Measurements from ENCODE around the gene COL18A1.

The COL18A1 gene

GRCh38 chr21:45473496-45474322, 68.7 kb downstream of the COL18A1 start:
- Histone ChIP-seq H3K4me3 (ENCODE audit: low read depth in 1 of 2, low read length in 2 of 2) (no peak overlapping the region), H2AFZ (ENCODE audit: low read depth, low read length) (no peak overlapping the region), H3K4me2 (ENCODE audit: insufficient read depth, low read length) (no peak overlapping the region), H4K20me1 (ENCODE audit: insufficient read depth, low read length) (no peaks in the 10 kb centered on the region), H3K9me3 (ENCODE audit: insufficient read depth, low read length, severe bottlenecking) (no peaks in the 10 kb centered on the region), H3K4me1 (ENCODE audit: insufficient read depth, low read length) (peaks cover 14% of the 10 kb centered on the region), H3K79me2 (ENCODE audit: insufficient read depth, low read length) (no peaks in the 10 kb centered on the region), H3K9ac (ENCODE audit: low read depth, low read length) (no peak overlapping the region), H3K36me3 (ENCODE audit: insufficient read depth, low read length) (no peaks in the 10 kb centered on the region), H3K27ac (ENCODE audit: low read length) (no peak overlapping the region), H3K27me3 (ENCODE audit: insufficient read depth, low read length, poor library complexity) (no peaks in the 10 kb centered on the region)
- ATAC-seq (ENCODE audit: insufficient read depth, low read depth) = no peak
- TF ChIP-seq CTCF (IDR thresholded peaks at IDR 0.05; ENCODE audit: borderline replicate concordance, extremely low read depth, low read length, poor library complexity, severe bottlenecking) (peak; percentile 23), EZH2 (IDR thresholded peaks at IDR 0.05; ENCODE audit: borderline replicate concordance, low read depth, low read length, severe bottlenecking) (no peak)
- DNase-seq = no peak

- TF ChIP-seq EZH2 (IDR thresholded peaks at IDR 0.05; ENCODE audit: borderline replicate concordance, low read depth, low read length, severe bottlenecking) (no peak), CTCF (IDR thresholded peaks at IDR 0.05; ENCODE audit: borderline replicate concordance, extremely low read depth, low read length, poor library complexity, severe bottlenecking) (no peak)
- no peaks in the 10 kb centered on the region for H3K79me2 ChIP-seq (ENCODE audit: insufficient read depth, low read length)
- H3K4me3 ChIP-seq (ENCODE audit: low read depth in 1 of 2, low read length in 2 of 2) = no peak overlapping the region
- H3K9me3 ChIP-seq (ENCODE audit: insufficient read depth, low read length, severe bottlenecking) = no peaks in the 10 kb centered on the region
- no peaks in the 10 kb centered on the region for H4K20me1 ChIP-seq (ENCODE audit: insufficient read depth, low read length)
- DNase-seq (no peak), ATAC-seq (ENCODE audit: insufficient read depth, low read depth) (no peak)
- H3K36me3 ChIP-seq (ENCODE audit: insufficient read depth, low read length) = no peaks in the 10 kb centered on the region
- H2AFZ ChIP-seq (ENCODE audit: low read depth, low read length) = no peak overlapping the region
- no peak overlapping the region for H3K9ac ChIP-seq (ENCODE audit: low read depth, low read length)
- no peaks in the 10 kb centered on the region for H3K27me3 ChIP-seq (ENCODE audit: insufficient read depth, low read length, poor library complexity)
- no peak overlapping the region for H3K27ac ChIP-seq (ENCODE audit: low read length)
- no peak overlapping the region for H3K4me2 ChIP-seq (ENCODE audit: insufficient read depth, low read length)
- peaks cover 19% of the 10 kb centered on the region for H3K4me1 ChIP-seq (ENCODE audit: insufficient read depth, low read length)
Measured at GRCh38 chr21:45474323-45474950, 69.5 kb downstream of the COL18A1 start.

GRCh38 chr21:45475004-45475685, 70.2 kb downstream of the COL18A1 start:
- no peak overlapping the region for H3K27ac ChIP-seq (ENCODE audit: low read length)
- H4K20me1 ChIP-seq (ENCODE audit: insufficient read depth, low read length) = no peaks in the 10 kb centered on the region
- no peaks in the 10 kb centered on the region for H3K27me3 ChIP-seq (ENCODE audit: insufficient read depth, low read length, poor library complexity)
- TF ChIP-seq EZH2 (IDR thresholded peaks at IDR 0.05; ENCODE audit: borderline replicate concordance, low read depth, low read length, severe bottlenecking) = no peak
- H2AFZ ChIP-seq (ENCODE audit: low read depth, low read length) = no peak overlapping the region
- H3K36me3 ChIP-seq (ENCODE audit: insufficient read depth, low read length) = no peaks in the 10 kb centered on the region
- no peak for ATAC-seq (ENCODE audit: insufficient read depth, low read depth)
- H3K4me1 ChIP-seq (ENCODE audit: insufficient read depth, low read length) = peaks cover 19% of the 10 kb centered on the region
- DNase-seq = no peak
- H3K4me2 ChIP-seq (ENCODE audit: insufficient read depth, low read length) = no peak overlapping the region
- no peaks in the 10 kb centered on the region for H3K9me3 ChIP-seq (ENCODE audit: insufficient read depth, low read length, severe bottlenecking)
- H3K79me2 ChIP-seq (ENCODE audit: insufficient read depth, low read length) = no peaks in the 10 kb centered on the region
- H3K4me3 ChIP-seq (ENCODE audit: low read depth in 1 of 2, low read length in 2 of 2) = no peak overlapping the region
- H3K9ac ChIP-seq (ENCODE audit: low read depth, low read length) = no peak overlapping the region
